Gastrocnemius medialis (tissue), 4 donors: ENCODE results near the gene ANKRD9.

Source experiments
- CTCF ChIP-seq, 5 experiments: fragments of 450-650 bp in 3 of 5; fragments of 200-600 bp in 2 of 5; sonication (generic) in 2 of 5; IDR thresholded peaks in 4 of 5; conservative IDR thresholded peaks in 1 of 5; 1 replicate in 4 of 5; 2 replicates in 1 of 5; pipeline ENCODE4 v1.5.1; 2016 to 2019; ENCODE audit warnings: antibody characterized with exemption in 5 of 5, mild to moderate bottlenecking in 3 of 5, moderate library complexity in 3 of 5
- POLR2A ChIP-seq, 2 donors: fragments of 450-650 bp; IDR thresholded peaks; one replicate each; pipeline ENCODE4 v1.6.1; 2017; ENCODE audit warnings: antibody characterized with exemption in 2 of 2, mild to moderate bottlenecking in 2 of 2, moderate library complexity in 2 of 2

GRCh38 chr14:102509746-102510615 lies at the start of gene ANKRD9:
- TF ChIP-seq CTCF (IDR thresholded peaks at IDR 0.05 in 4 of 5, conservative IDR thresholded peaks at IDR 0.05 in 1 of 5) (no peak), POLR2A (IDR thresholded peaks at IDR 0.05) (peak; percentile 74 to 81)
